HG03103 (cell line): ENCODE data around the gene LGALS9C.
"Not testable (repeated sequence)": the region's sequence is repeated elsewhere in the genome, so short reads cannot be mapped to it uniquely, and the experiment has no call there.

Source experiments
- ATAC-seq: cut with Tn5 transposase; IDR thresholded peaks from one replicate; pipeline ENCODE4 v1.9.1; 2021; ENCODE audit warnings: low read depth; ENCODE audit not compliant: unreplicated experiment

The LGALS9C gene

GRCh38 chr17:18476508-18477308, at the start of gene LGALS9C:
TSS of gene LGALS9C (plus strand) at chr17:18476789. CDS start at chr17:18476855, 66 bp downstream.
- peak; percentile 69 for ATAC-seq

DNA sequence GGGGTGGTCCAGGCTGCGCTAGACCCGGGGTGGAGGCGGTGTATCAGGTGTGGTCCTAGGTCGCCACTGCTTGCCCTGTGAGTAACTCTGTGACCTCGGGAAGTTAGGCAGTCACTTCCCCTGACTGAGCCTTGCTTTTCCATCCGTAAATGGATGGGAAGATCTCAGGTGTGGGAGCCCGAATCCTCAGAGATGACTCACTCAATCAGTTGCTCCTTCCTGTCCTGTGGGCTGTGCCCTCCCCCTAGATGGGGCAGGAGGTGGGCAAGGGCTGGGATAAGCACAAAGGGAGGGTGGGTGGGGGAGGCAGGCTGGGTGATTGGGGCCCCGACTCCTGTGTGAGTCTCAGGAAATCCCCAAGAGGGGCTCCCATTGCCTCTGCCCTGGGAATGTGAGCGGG, 44.4 kb upstream of the LGALS9C start:
- not testable (repeated sequence) for ATAC-seq

GRCh38 chr17:18439465-18439870, 37.1 kb upstream of the LGALS9C start:
- ATAC-seq: not testable (repeated sequence)

- not testable (repeated sequence) for ATAC-seq
These were observed 34.5 kb upstream of the LGALS9C start for GRCh38 chr17:18442093-18442492.

GRCh38 chr17:18442532-18442931, 34.1 kb upstream of the LGALS9C start:
- ATAC-seq: not testable (repeated sequence)

GRCh38 chr17:18447476-18448205, 28.9 kb upstream of the LGALS9C start:
- ATAC-seq: not testable (repeated sequence)

- not testable (repeated sequence) for ATAC-seq
These were observed 28.3 kb upstream of the LGALS9C start for GRCh38 chr17:18448311-18448710.

GRCh38 chr17:18449833-18450232, 26.8 kb upstream of the LGALS9C start:
- ATAC-seq: not testable (repeated sequence)

- ATAC-seq: not testable (repeated sequence)
These were observed 25.6 kb upstream of the LGALS9C start for GRCh38 chr17:18450998-18451397.

GRCh38 chr17:18451969-18452368, 24.6 kb upstream of the LGALS9C start:
- ATAC-seq: not testable (repeated sequence)

- not testable (repeated sequence) for ATAC-seq
These were observed 17.6 kb upstream of the LGALS9C start for GRCh38 chr17:18459035-18459434.

DNA sequence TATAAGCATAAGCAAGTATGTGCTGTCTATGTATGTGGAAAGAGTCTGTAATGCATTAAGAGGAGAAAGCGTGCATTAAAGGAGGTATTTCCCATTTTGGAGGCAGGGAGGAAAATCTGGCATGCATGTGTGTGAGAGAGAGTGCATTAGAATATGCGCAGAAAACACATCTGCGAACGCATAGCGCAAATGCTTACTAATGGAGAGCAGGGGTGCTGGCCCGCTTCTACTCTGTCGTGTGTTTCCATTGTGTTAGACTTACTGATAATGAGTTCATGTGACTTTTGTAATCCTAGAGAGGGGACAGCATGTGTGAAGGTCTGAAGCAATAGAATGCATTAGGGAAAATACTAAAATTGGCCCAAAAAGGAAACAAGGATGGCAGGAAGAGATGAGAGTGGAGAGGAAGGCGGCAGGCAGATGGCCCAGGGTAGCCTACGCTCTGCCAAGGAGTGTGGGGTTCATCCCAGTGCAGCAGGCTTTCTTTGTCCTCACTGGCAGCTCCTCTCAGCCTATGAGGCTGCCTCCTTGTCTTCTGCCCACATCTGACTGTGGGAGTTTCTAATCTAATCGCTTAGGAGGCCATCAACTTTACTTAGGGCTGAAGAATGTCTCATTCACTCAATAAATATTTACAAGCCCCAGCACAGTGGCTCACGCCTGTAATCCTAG, 12.6 kb upstream of the LGALS9C start:
- ATAC-seq: not testable (repeated sequence)

GRCh38 chr17:18466250-18466983, 10.2 kb upstream of the LGALS9C start:
- not testable (repeated sequence) for ATAC-seq

DNA sequence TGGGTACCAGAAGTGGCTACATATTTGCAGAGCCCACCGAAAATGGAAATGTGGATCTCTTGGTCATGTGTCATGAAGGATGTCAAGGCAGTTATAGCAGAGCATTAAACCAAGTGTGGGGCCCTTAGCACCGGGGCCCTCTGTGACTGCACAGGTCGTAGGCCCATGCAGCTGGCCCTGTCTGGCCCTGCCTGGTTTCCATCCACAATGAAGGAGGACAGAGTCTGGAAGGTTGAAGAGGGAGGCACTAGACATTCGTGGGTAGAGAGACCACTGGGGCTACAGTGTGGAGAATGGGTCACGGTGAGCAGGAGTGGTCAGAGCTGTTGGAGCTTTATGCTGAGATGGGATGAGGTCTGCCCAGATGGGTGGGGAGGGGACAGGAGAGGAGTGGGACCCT, 9.6 kb upstream of the LGALS9C start:
- not testable (repeated sequence) for ATAC-seq

DNA sequence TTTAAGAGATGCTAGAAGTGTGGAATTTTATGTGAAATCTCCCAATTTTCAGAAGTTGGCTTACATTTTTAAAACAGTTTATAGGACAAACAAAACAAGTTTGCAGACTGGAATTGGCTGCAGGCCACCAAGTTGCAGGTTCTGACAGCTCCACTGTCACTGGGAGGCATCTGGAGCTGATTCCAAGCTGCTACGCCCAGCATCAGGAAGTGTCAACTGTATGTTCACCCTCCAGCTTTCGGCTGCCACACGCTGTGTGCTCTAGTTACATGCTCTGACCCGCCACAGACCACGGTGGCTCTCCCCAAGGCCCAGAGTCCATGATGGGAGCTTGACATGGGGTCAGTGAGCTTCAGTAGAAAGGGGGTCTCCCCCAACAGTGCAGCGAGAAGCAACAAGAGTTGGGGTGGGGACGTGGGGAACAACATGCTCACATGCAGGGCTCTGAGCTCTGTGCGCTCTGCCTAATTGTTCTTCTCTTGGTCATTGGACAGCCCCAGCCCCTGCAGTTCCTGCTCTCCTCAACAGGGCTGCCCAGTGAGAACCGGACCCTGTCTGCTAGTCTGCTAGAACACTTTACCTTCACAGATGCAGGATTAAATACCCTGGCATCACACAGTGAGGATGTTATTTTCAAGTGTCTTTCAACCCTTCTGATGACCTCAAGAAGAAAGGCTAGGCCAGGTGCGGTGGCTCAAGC, 8.0 kb upstream of the LGALS9C start:
- ATAC-seq: not testable (repeated sequence)

GRCh38 chr17:18469837-18470236, 6.8 kb upstream of the LGALS9C start:
- ATAC-seq: not testable (repeated sequence)

- ATAC-seq: not testable (repeated sequence)
These were observed 6.2 kb upstream of the LGALS9C start for GRCh38 chr17:18470345-18470930.

- ATAC-seq: not testable (repeated sequence)
These were observed 2.6 kb upstream of the LGALS9C start for GRCh38 chr17:18473967-18474366.

DNA sequence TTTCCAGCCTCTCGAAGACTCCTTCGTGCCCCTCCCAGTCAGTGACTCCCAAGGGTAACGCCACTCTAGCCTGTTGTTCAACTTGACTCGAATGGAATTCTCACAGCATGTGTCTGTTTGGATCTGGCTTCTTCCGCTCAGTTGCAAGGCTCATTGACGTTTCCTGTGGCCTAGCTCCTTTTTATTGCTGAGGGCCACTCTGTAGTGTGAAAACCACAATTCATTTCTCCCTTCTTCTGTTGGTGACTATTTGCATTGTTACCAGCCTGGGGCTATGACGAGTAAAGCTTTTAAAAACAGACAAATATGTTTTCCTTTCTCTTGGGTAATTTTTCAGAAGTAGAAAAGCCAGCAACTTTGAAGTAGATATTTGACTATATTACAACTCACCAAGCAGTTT, 1.8 kb upstream of the LGALS9C start:
- not testable (repeated sequence) for ATAC-seq
